ENCODE measurements around the gene FHOD3.

DNA sequence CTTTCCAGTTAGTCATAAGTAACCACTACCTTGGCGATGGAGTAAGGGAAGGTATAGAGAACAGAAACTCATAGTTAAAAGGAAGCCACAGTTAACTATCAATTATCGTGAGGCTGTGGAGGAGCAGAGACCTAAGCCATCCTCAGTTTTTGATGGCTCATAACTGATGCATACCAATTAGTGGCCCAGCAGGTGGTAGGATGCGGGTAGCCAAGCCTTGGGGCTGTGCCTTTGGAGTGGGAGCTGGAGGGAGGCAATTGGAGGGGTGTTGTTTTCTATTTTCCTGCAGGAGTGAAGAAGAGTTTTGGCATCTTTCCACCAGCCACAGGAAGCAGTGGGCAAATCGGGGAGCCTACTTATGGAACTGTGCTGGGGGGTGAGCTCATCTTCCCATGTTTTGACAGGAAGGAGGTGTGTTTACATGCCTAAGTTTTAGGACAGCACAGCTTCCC is 336.5 kb downstream of the FHOD3 start:
- TF ChIP-seq TAF1 (IDR thresholded peaks at IDR 0.05; ENCODE audit: low read depth, low read length) = no peak
- TF ChIP-seq POLR2A (IDR thresholded peaks at IDR 0.05; ENCODE audit: low read depth, low read length) = no peak

Measured in GM12891 (cell line).